GM13977 (cell line): ENCODE data around the gene STARD3.

Experiments used
- DNase-seq: peaks from one replicate; pipeline ENCODE4 v3.0.0; 2012; ENCODE audit warnings: low spot score
- in situ Hi-C: fragments of 300-500 bp; cut with MboI; formaldehyde crosslinking; loops from one replicate; pipeline ENCODE4 v1.12.0; 2022; ENCODE audit warnings: low sequenced_read_pairs, low pct_unique_long_range_greater_than_20kb, mixed read lengths, inconsistent platforms; ENCODE audit not compliant: unreplicated experiment
- TF ChIP-seq, protein P1 (sequence below): IDR thresholded peaks from 2 replicates; pipeline ENCODE4 v1.5.1; 2012; ENCODE audit warnings: mild to moderate bottlenecking, control low read depth; ENCODE audit not compliant: insufficient read depth; ENCODE audit errors: extremely low read depth, missing control alignments

Gene STARD3

GRCh38 chr17:39711851-39712250, 74.9 kb downstream of the STARD3 start:
- DNase-seq, result no peak
- in situ Hi-C loops, result no loop called here
- TF ChIP-seq, protein P1, sequence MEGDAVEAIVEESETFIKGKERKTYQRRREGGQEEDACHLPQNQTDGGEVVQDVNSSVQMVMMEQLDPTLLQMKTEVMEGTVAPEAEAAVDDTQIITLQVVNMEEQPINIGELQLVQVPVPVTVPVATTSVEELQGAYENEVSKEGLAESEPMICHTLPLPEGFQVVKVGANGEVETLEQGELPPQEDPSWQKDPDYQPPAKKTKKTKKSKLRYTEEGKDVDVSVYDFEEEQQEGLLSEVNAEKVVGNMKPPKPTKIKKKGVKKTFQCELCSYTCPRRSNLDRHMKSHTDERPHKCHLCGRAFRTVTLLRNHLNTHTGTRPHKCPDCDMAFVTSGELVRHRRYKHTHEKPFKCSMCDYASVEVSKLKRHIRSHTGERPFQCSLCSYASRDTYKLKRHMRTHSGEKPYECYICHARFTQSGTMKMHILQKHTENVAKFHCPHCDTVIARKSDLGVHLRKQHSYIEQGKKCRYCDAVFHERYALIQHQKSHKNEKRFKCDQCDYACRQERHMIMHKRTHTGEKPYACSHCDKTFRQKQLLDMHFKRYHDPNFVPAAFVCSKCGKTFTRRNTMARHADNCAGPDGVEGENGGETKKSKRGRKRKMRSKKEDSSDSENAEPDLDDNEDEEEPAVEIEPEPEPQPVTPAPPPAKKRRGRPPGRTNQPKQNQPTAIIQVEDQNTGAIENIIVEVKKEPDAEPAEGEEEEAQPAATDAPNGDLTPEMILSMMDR, result no peak
